Limb (tissue), 2 donors: ENCODE measurements around the gene BBS9.

Experiments
- DNase-seq, 2 donors: peaks; one replicate each; pipeline ENCODE4 v3.0.0-alpha.2; 2016; ENCODE audit errors: extremely low spot score in 2 of 2

Gene BBS9

GRCh38 chr7:33356336-33356735, 227.0 kb downstream of the BBS9 start:
- peak in 1 of 2 donors; percentile 27 for DNase-seq

DNA sequence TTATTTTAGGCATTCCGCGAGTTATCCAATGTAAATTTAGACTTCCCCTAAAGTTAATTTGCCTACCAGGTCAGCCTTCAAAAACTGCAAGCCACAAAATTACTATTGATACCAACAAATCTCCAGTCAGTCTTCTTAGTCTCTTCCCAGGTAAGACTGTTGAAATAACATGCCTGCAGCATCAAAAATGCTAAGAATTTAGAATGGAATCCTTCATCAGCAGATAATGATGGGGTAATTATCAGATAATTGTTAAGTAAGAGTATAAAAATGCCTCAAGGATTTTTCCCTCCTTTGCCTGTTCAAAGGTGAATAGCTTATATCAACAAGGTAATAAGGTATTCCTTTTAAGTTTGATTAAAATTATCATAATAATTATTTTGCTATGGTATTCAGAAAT, 228.5 kb downstream of the BBS9 start:
- DNase-seq = no peak

GRCh38 chr7:33369888-33370287, 240.5 kb downstream of the BBS9 start:
- no peak for DNase-seq

GRCh38 chr7:33373195-33373594, 243.8 kb downstream of the BBS9 start:
- no peak for DNase-seq

- DNase-seq = no peak
Observed at GRCh38 chr7:33379891-33380525, 250.6 kb downstream of the BBS9 start.

DNA sequence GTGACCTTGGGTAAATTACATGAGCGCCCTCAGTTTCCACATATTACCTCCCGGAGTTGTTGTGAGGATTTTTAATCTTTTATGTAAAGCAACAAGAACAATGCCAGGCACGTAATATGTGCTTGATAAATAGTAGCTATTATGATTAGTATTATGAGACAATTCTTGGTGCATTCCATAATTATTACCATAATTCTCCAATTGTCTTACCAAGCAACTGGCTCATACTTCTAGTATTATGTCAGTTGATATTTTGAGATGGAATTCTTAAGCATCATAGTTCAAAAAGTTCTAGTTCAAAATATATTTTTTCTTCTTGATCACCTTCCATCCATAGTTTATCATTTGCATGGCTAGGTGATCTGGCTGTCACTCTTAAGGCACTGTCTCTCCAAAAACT, 259.0 kb downstream of the BBS9 start:
- DNase-seq = no peak

DNA sequence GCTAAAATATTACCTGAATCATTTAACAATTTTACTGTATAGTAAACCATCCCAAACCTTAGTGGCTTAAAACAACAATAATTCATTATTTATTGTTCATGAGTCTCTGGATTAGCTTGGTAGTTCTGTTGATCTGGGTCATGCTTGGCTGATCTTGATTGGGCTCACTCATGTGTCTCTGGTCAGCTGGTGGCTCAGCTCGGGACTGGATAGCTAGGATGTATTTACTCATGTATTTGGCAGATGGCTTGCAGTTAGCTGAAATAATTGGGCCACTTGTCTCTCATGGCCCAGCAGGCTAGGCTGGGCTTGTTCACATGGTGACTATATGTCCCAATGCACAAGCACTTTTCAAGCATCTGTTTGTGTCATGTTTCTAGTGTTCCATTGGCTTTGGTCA, 262.8 kb downstream of the BBS9 start:
- no peak for DNase-seq

DNA sequence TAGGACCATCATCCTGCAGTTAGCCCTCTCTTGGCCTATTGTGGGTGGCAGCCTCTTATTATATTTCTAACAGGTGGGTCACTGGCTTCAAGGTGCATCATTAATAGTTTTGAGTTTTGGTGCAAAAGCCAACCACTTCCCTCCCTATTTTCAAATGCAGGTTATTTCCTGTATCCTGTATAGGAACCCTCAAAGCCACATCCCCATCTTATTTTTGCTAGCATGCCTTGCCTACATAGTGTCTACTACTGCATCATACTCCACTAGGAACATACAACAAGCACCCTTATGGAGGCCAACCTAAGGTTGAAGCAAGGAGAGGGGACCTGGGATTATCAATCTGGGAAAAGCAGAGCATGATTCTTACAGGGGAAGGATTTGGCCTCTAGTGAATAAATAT, 264.4 kb downstream of the BBS9 start:
- DNase-seq = no peak

GRCh38 chr7:33395340-33395739, 266.0 kb downstream of the BBS9 start:
- no peak for DNase-seq

DNA sequence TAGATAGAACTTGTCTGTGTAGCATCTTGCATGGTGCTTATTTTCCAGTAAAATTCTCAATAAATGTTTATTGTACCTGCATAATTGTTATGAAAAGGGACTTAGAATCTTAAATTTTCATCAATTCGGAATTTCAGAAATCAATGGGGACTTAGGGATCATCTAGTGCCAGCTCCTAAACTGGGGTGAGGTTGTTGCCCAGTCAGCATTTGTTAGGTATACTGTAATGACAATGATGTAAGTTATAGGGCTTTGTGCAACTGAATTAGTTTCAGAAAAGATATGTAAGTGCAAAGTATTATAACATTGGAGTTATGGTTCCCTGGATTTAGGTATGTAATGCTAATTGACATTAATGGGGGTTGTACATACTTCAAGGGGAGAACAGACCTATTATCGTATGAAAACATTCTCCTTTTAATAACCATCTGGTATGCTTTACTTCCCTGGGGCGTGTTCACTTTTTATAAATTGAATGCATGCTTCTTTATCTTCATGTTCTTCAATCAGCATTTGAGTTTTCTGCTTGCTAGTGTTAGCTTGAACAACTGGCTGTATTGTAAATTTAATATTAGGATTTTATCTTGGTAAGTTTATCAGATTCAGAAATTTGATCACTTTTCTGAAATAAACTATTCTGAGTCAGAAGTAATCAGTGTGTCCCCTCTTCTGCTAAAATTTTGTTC, 270.3 kb downstream of the BBS9 start:
- DNase-seq = no peak

DNA sequence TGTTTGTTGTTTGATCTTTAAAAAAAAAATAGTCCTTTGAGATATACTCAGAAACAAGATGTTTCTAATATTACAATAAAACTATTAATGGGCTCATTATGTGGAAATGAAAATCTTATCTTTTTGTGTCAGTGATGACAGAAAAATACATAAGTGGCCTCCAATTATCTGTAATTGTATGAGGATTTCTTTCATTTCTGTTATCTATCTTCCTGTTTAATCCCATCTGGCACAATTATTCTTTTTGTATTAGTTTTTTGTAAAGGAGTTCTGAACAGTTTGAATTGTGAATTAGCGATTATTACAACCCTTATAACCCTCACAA, 270.8 kb downstream of the BBS9 start:
- DNase-seq = no peak

DNA sequence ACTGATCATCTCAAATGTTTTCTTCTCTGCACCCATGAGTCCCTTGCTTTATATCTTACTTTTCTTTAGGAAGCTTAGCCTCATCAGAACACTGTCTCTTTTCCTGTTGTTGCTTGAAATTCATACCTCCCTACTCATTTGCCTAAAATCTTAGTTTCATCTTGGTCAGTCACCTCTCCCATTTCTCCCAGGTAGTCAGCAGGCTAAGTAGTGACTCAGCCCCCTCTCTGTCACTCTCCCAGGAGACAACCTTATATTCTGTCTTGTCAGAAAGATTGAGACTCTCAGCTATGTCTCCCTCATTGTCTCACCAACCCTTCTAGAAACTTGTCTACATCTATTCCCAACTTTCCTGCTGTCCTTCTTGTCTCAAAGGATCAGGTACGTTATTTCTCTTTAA, 280.9 kb downstream of the BBS9 start:
- no peak for DNase-seq

GRCh38 chr7:33411020-33411419, 281.7 kb downstream of the BBS9 start:
- DNase-seq = peak in 1 of 2 donors; percentile 7

DNA sequence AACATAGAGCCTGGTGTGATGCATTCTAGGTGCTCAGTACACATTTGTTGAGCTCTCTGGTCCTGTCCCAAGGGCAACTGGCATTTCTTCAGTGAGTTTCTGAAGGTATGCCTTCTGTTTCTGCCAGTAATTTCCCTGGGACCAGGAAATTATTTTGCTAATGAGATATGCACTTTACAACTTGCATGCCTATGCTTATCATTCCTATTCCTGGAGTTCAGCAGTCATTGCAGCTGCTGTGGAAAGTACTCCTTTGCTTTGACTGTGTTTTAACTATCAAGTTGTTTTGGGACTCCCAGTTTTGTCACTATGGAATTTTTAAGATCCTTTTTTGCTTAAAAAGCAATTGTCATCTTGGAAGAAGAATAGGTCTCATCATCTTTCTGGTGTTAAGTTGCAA, 283.0 kb downstream of the BBS9 start:
- peak in 1 of 2 donors; percentile 10 for DNase-seq

DNA sequence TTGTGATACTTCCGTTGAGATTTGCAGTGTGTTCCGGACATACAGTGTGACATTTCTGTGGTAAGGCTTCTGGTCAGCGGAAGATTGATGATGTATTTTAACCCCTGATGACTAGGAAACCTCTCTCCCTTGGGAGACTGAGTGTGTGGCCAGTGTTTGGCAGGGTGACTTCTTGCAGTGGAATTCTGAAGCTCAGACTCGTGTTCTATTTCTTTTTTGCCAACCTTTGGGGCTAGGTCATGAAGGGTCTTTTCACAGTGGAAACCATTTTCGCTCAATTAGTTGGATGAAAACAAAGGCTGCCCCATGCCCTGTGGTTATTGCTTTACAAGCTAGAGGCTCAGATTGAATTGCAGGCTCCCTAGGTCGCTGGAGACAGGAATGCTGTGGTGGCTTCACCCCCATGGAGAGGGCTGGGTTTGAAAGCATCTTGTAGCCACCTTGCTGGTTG, 288.9 kb downstream of the BBS9 start:
- no peak for DNase-seq

- DNase-seq = peak in 1 of 2 donors; percentile 2
Observed at GRCh38 chr7:33420311-33420940, 291.1 kb downstream of the BBS9 start.

DNA sequence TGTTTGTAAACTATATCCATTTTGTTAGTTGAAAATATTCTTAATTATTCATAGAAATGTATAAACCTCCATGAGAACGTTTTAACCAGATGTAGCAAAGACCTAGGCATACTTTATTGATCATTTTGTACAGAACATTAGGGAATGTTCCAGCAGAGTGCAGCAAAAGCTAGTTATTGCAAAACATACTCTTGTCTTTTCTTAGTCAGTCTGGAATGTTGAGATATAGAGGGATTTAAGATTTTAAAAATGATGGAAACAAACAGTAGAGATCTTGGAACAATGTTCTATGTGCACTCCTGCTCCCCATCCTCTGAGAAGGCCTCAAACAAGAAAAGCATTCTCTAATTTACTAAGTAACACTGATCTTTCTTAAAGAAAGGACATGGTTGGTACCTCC, 292.1 kb downstream of the BBS9 start:
- DNase-seq = peak in 1 of 2 donors; percentile 48

DNA sequence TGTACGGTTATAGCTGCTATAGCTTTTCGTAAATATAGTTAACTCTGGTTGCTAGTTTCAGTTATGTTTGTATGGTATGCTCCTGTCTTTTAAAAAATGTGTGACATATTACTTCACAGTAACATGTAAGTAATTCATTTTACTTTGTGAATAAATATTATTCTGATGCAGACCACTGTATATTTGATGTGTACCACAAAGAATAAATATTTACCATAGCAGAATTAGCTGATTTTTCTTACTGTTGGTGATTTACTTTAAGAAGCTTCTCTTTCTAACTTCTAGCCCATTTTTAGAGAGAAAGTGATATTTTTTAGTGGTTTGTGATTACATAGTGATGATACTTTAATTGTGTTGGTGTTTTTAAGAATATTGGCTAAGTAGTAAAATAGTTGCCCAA, 292.8 kb downstream of the BBS9 start:
- DNase-seq = no peak

GRCh38 chr7:33422825-33423645, 293.7 kb downstream of the BBS9 start:
- no peak for DNase-seq

DNA sequence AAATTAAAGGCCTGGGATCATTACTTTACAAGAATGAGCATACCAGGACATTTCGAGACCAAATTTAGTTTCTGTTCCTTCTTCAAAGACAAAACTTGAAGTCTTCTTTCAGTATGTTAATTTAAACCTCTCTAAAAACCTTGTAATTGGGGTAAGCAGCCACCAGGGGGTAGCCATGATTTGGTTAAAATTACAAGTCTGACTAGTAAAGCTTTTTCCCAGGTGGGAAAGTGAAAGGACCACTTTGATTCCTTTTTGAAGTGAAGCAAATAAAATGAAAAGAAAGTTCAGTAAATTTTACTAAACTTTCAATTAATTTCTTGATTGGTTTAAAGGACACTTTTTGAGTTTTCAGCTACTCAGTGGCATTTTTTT, 294.3 kb downstream of the BBS9 start:
- DNase-seq = no peak

DNA sequence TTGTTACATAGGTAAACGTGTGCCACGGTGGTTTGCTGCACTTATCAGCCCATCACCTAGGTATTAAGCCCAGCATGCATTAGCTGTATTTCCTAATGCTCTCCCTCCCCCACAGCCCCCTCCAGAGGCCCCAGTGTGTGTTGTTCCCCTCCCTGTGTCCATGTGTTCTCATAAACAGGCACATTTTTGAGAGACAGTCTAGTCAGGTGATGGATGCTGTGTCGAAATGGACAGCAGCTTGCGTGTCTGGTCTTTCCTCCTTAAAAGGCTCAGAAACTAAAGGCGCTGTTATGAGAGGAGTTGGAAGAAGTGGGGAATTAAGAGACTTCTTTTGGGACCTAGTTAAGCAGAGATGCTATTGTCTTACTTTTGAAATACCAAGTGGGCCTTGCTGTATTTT, 296.0 kb downstream of the BBS9 start:
- no peak for DNase-seq
